ENCODE data around the gene FZD4.
"Not testable (repeated sequence)": the region's sequence is repeated elsewhere in the genome, so short reads cannot be mapped to it uniquely, and the experiment has no call there.

DNA sequence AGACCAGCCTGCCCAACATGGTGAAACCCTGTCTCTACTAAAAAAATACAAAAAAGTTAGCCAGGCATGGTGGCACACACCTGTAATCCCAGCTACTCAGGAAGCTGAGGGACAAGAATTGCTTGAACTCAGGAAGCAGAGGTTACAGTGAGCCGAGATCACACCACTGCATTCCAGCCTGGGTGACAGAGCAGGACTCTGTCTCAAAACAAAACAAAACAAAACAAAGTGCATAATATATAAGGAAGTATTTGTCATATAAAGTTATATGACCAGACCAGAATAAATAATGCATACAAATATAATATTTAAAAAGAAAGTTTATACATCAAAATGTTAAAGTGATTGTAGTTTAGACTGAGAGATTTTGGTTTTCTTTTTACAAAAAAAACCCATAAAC is 39.3 kb downstream of the FZD4 start:
- TF ChIP-seq CREB1 (CRISPR knock-in tag; IDR thresholded peaks at IDR 0.05); ZBTB43 (CRISPR knock-in tag; IDR thresholded peaks at IDR 0.05); CTCF (IDR thresholded peaks at IDR 0.05); ZNF512 (CRISPR knock-in tag; IDR thresholded peaks at IDR 0.05; ENCODE audit: borderline replicate concordance); MAX (CRISPR knock-in tag; IDR thresholded peaks at IDR 0.05); ZBTB21 (CRISPR knock-in tag; IDR thresholded peaks at IDR 0.05; ENCODE audit: borderline replicate concordance); FOXJ3 (CRISPR knock-in tag; IDR thresholded peaks at IDR 0.05; ENCODE audit: borderline replicate concordance): not testable (repeated sequence)
